ENCODE data around the gene ZNF331.
A peak's percentile ranks its signal among the peaks of the same experiment; 100 is the strongest.

- peak; percentile 64 for TF ChIP-seq CTCF (IDR thresholded peaks at IDR 0.05; ENCODE audit: poor library complexity)
- TF ChIP-seq EZH2 (IDR thresholded peaks at IDR 0.05; ENCODE audit: borderline replicate concordance) = no peak
These were observed 26.0 kb upstream of the ZNF331 start for GRCh38 chr19:53511933-53512374.
